ENCODE measurements around the gene ZNF559.
"Not testable (repeated sequence)": the region's sequence is repeated elsewhere in the genome, so short reads cannot be mapped to it uniquely, and the experiment has no call there.

ZNF559 gene

GRCh38 chr19:9323919-9324583 is at the start of gene ZNF559:
Gene ZNF559, plus strand, starts transcription at chr19:9324179. Its CDS starts 14,371 bp downstream, at chr19:9338550.
- peak; percentile 87 to 93 for DNase-seq

- not testable (repeated sequence) for DNase-seq
Measured at GRCh38 chr19:9283485-9283884, 40.5 kb upstream of the ZNF559 start.

GRCh38 chr19:9289231-9289884 is 34.6 kb upstream of the ZNF559 start:
- no peak for DNase-seq

GRCh38 chr19:9295411-9295849 is 28.5 kb upstream of the ZNF559 start:
- DNase-seq: no peak

GRCh38 chr19:9296336-9296735 is 27.6 kb upstream of the ZNF559 start:
- no peak for DNase-seq

GRCh38 chr19:9306443-9306842 is 17.5 kb upstream of the ZNF559 start:
- no peak for DNase-seq

GRCh38 chr19:9308091-9308770 is 15.7 kb upstream of the ZNF559 start:
- no peak for DNase-seq

GRCh38 chr19:9309139-9309973 is 14.6 kb upstream of the ZNF559 start, which contains the start of gene ZNF699:
Gene ZNF699, minus strand, starts transcription at chr19:9309838. Its CDS starts 4,719 bp downstream, at chr19:9305119.
- peak; percentile 91 to 96 for DNase-seq

GRCh38 chr19:9309974-9310446 is 14.0 kb upstream of the ZNF559 start:
- peak; percentile 91 to 95 for DNase-seq

- DNase-seq: no peak
Measured at GRCh38 chr19:9313756-9314155, 10.2 kb upstream of the ZNF559 start.

- no peak for DNase-seq
Measured at GRCh38 chr19:9321338-9321737, 2.6 kb upstream of the ZNF559 start.

GRCh38 chr19:9321756-9322155 is 2.2 kb upstream of the ZNF559 start:
- not testable (repeated sequence) for DNase-seq

- DNase-seq: not testable (repeated sequence)
Measured at GRCh38 chr19:9322201-9322600, 1.8 kb upstream of the ZNF559 start.

GRCh38 chr19:9323557-9323918 is 441 bp upstream of the ZNF559 start:
- peak; percentile 74 to 82 for DNase-seq

- DNase-seq: peak in 1 of 2 experiments; percentile 26
Measured at GRCh38 chr19:9324584-9324962, 594 bp downstream of the ZNF559 start.

- DNase-seq: no peak
Measured at GRCh38 chr19:9329999-9330398, 6.0 kb downstream of the ZNF559 start.

- DNase-seq: no peak
Measured at GRCh38 chr19:9342610-9343304, 18.8 kb downstream of the ZNF559 start.

GRCh38 chr19:9345005-9345404 is 21.0 kb downstream of the ZNF559 start:
- no peak for DNase-seq

- DNase-seq: no peak
Measured at GRCh38 chr19:9348253-9348652, 24.3 kb downstream of the ZNF559 start.

- no peak for DNase-seq
Measured at GRCh38 chr19:9348671-9349070, 24.7 kb downstream of the ZNF559 start.

- DNase-seq: no peak
Measured at GRCh38 chr19:9352505-9352904, 28.5 kb downstream of the ZNF559 start.

GRCh38 chr19:9353011-9353410 is 29.0 kb downstream of the ZNF559 start:
- no peak for DNase-seq

Data from NCI-H526 (cell line).